HEK293 (cell line): Measurements from ENCODE around the gene SNCG.

Source experiments
- GFI1B ChIP-seq: fragments of 450-650 bp; formaldehyde crosslinking; IDR thresholded peaks from 2 replicates; pipeline ENCODE4 v1.5.1; 2016; ENCODE audit warnings: missing biosample characterization, missing genetic modification characterization
- GLI4 ChIP-seq: fragments of 450-650 bp; formaldehyde crosslinking; IDR thresholded peaks from 2 replicates; pipeline ENCODE4 v1.5.1; 2016; ENCODE audit warnings: missing biosample characterization, missing genetic modification characterization
- GLIS2 ChIP-seq: fragments of 450-650 bp; formaldehyde crosslinking; IDR thresholded peaks from 2 replicates; pipeline ENCODE4 v1.5.1; 2016; ENCODE audit warnings: missing biosample characterization, missing genetic modification characterization
- HOXA7 ChIP-seq: sonication (generic); formaldehyde crosslinking; IDR thresholded peaks from 2 replicates; pipeline ENCODE4 v1.8.1; 2022; ENCODE audit warnings: missing genetic modification reagents, borderline replicate concordance
- HOXC10 ChIP-seq: sonication (generic); formaldehyde crosslinking; IDR thresholded peaks from 2 replicates; pipeline ENCODE4 v1.8.1; 2023; ENCODE audit warnings: mild to moderate bottlenecking, missing genetic modification reagents
- KLF9 ChIP-seq: fragments of 450-650 bp; formaldehyde crosslinking; IDR thresholded peaks from 2 replicates; pipeline ENCODE4 v1.5.1; 2016; ENCODE audit warnings: missing biosample characterization, missing genetic modification characterization, low read depth
- SCRT1 ChIP-seq: fragments of 450-650 bp; formaldehyde crosslinking; IDR thresholded peaks from 2 replicates; pipeline ENCODE4 v1.5.1; 2016; ENCODE audit warnings: missing biosample characterization, missing genetic modification characterization, borderline replicate concordance
- SP2 ChIP-seq: fragments of 450-650 bp; formaldehyde crosslinking; IDR thresholded peaks from 2 replicates; pipeline ENCODE4 v1.5.1; 2016; ENCODE audit warnings: missing biosample characterization, missing genetic modification characterization
- ZBTB1 ChIP-seq: fragments of 450-650 bp; formaldehyde crosslinking; IDR thresholded peaks from 2 replicates; pipeline ENCODE4 v1.5.1; 2016; ENCODE audit warnings: missing biosample characterization, missing genetic modification characterization
- ZBTB17 ChIP-seq: fragments of 450-650 bp; formaldehyde crosslinking; IDR thresholded peaks from 2 replicates; pipeline ENCODE4 v1.5.1; 2016; ENCODE audit warnings: missing biosample characterization, missing genetic modification characterization
- ZBTB26 ChIP-seq: fragments of 450-650 bp; formaldehyde crosslinking; optimal IDR thresholded peaks from 2 replicates; pipeline ENCODE3; 2016; ENCODE audit warnings: missing biosample characterization, mild to moderate bottlenecking, missing genetic modification characterization
- ZFHX2 ChIP-seq: fragments of 450-650 bp; formaldehyde crosslinking; conservative IDR thresholded peaks from 2 replicates; pipeline ENCODE4 v1.5.1; 2016; ENCODE audit warnings: missing biosample characterization, missing genetic modification characterization
- ZNF175 ChIP-seq: fragments of 450-650 bp; formaldehyde crosslinking; IDR thresholded peaks from 2 replicates; pipeline ENCODE4 v1.5.1; 2016; ENCODE audit warnings: missing biosample characterization, missing genetic modification characterization
- ZNF18 ChIP-seq: fragments of 450-650 bp; formaldehyde crosslinking; IDR thresholded peaks from 2 replicates; pipeline ENCODE4 v1.5.1; 2016; ENCODE audit warnings: missing biosample characterization, missing genetic modification characterization
- ZNF19 ChIP-seq: fragments of 450-650 bp; formaldehyde crosslinking; IDR thresholded peaks from 2 replicates; pipeline ENCODE4; 2016; ENCODE audit warnings: missing biosample characterization, missing genetic modification characterization, low read depth
- ZNF214 ChIP-seq: fragments of 450-650 bp; formaldehyde crosslinking; IDR thresholded peaks from 2 replicates; pipeline ENCODE4 v1.5.1; 2017; ENCODE audit warnings: missing biosample characterization, mild to moderate bottlenecking, missing genetic modification characterization, borderline replicate concordance
- ZNF335 ChIP-seq: fragments of 450-650 bp; formaldehyde crosslinking; conservative IDR thresholded peaks from 2 replicates; pipeline ENCODE4 v1.5.1; 2016; ENCODE audit warnings: missing biosample characterization, missing genetic modification characterization
- ZNF416 ChIP-seq: fragments of 450-650 bp; formaldehyde crosslinking; IDR thresholded peaks from 2 replicates; pipeline ENCODE4 v1.5.1; 2016; ENCODE audit warnings: missing biosample characterization, missing genetic modification characterization
- ZNF426 ChIP-seq: fragments of 450-650 bp; formaldehyde crosslinking; IDR thresholded peaks from 2 replicates; pipeline ENCODE4 v1.5.1; 2017; ENCODE audit warnings: missing biosample characterization, missing genetic modification characterization, mild to moderate bottlenecking, inconsistent platforms, moderate library complexity
- ZNF521 ChIP-seq: fragments of 450-650 bp; formaldehyde crosslinking; IDR thresholded peaks from 2 replicates; pipeline ENCODE4 v1.5.1; 2017; ENCODE audit warnings: missing biosample characterization, mild to moderate bottlenecking, missing genetic modification characterization
- ZNF544 ChIP-seq: fragments of 450-650 bp; formaldehyde crosslinking; IDR thresholded peaks from 2 replicates; pipeline ENCODE4 v1.5.0; 2017; ENCODE audit warnings: missing biosample characterization, missing genetic modification characterization
- ZNF561 ChIP-seq: fragments of 450-650 bp; IDR thresholded peaks from 2 replicates; pipeline ENCODE4 v1.5.1; 2018; ENCODE audit warnings: missing biosample characterization, missing genetic modification characterization, borderline replicate concordance
- ZNF654 ChIP-seq: fragments of 450-650 bp; formaldehyde crosslinking; IDR thresholded peaks from 2 replicates; pipeline ENCODE4 v1.5.1; 2016; ENCODE audit warnings: low read depth, missing biosample characterization, missing genetic modification characterization
- ZNF660 ChIP-seq: fragments of 450-650 bp; IDR thresholded peaks from 2 replicates; pipeline ENCODE4 v1.5.1; 2018; ENCODE audit warnings: missing biosample characterization, mild to moderate bottlenecking, missing genetic modification characterization
- ZNF664 ChIP-seq: fragments of 450-650 bp; formaldehyde crosslinking; IDR thresholded peaks from 2 replicates; pipeline ENCODE4 v1.5.1; 2016; ENCODE audit warnings: missing biosample characterization, missing genetic modification characterization
- ZNF768 ChIP-seq: fragments of 450-650 bp; formaldehyde crosslinking; IDR thresholded peaks from 2 replicates; pipeline ENCODE4 v1.5.1; 2018; ENCODE audit warnings: missing biosample characterization, mild to moderate bottlenecking, missing genetic modification characterization
- TF ChIP-seq, protein P1 (sequence below): fragments of 450-650 bp; formaldehyde crosslinking; IDR thresholded peaks from 2 replicates; pipeline ENCODE4 v1.5.1; 2016; ENCODE audit warnings: missing biosample characterization, missing genetic modification characterization
- TF ChIP-seq, protein P2 (sequence below): fragments of 450-650 bp; formaldehyde crosslinking; IDR thresholded peaks from 2 replicates; pipeline ENCODE4 v1.5.1; 2017; ENCODE audit warnings: missing biosample characterization, mild to moderate bottlenecking, missing genetic modification characterization, moderate library complexity
- TF ChIP-seq, protein P3 (sequence below): fragments of 450-650 bp; formaldehyde crosslinking; IDR thresholded peaks from 2 replicates; pipeline ENCODE4 v1.5.1; 2016; ENCODE audit warnings: missing biosample characterization, missing genetic modification characterization
- TF ChIP-seq, protein P4 (sequence below): fragments of 450-650 bp; formaldehyde crosslinking; IDR thresholded peaks from 2 replicates; pipeline ENCODE4 v1.5.1; 2017; ENCODE audit warnings: missing biosample characterization, missing genetic modification characterization

Gene SNCG

DNA sequence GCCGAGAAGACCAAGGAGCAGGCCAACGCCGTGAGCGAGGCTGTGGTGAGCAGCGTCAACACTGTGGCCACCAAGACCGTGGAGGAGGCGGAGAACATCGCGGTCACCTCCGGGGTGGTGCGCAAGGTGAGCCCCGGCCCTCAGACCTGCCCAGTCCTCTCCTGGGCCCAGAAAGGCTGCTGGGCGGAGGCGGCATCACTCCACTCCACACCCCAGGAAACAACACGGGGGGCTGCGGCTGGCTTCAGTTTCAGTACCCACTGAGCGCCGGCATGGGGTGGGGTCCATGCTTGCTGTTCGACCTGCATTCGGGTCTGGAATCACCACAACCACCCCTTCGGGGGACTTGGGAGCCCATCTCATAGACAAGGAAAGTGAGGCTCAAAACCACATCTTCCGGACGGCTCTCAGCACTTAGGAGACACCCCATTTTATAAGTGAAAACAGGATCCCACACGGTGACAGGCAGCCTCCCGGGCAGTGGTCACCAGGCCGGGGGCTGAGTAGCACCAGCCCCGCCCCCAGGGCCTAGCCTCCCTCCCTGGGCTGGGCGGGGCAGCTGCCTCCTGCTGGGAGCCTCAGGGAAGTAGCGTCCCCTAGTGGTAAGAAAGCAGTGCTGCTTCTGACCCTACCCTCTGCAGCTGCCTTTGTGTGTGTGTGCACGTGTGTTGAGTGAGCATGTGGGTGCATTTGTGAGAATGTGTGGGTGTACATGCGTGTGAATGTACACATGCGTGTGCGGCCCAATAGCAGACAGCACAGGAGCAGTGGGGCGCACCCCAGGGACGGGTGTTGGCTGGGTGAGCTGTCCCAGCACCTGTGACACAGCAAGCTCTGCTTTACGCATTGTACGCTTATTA, 1.8 kb downstream of the SNCG start (continued):
- TF ChIP-seq ZBTB26 (tag by site-specific recombination) (no peak), HOXC10 (no peak), ZNF544 (tag by site-specific recombination) (no peak), ZNF660 (no peak), ZNF521 (tag by site-specific recombination) (no peak), ZNF18 (tag by site-specific recombination) (no peak), SP2 (tag by site-specific recombination) (peak; percentile 47), ZNF335 (no peak), ZNF654 (tag by site-specific recombination) (peak; percentile 79), SCRT1 (no peak), ZNF214 (no peak), ZNF664 (tag by site-specific recombination) (no peak), ZNF561 (no peak), ZBTB1 (tag by site-specific recombination) (no peak), ZNF416 (tag by site-specific recombination) (no peak), ZNF19 (tag by site-specific recombination) (no peak), ZNF768 (tag by site-specific recombination) (no peak), HOXA7 (CRISPR knock-in tag) (no peak), ZBTB17 (tag by site-specific recombination) (no peak), ZFHX2 (tag by site-specific recombination) (peak; percentile 67; the same call in 1 of the 2 replicates), ZNF175 (tag by site-specific recombination) (no peak), GLIS2 (tag by site-specific recombination) (no peak), GFI1B (no peak), ZNF426 (no peak), KLF9 (tag by site-specific recombination) (peak; percentile 90), GLI4 (no peak)
- TF ChIP-seq, protein P1, sequence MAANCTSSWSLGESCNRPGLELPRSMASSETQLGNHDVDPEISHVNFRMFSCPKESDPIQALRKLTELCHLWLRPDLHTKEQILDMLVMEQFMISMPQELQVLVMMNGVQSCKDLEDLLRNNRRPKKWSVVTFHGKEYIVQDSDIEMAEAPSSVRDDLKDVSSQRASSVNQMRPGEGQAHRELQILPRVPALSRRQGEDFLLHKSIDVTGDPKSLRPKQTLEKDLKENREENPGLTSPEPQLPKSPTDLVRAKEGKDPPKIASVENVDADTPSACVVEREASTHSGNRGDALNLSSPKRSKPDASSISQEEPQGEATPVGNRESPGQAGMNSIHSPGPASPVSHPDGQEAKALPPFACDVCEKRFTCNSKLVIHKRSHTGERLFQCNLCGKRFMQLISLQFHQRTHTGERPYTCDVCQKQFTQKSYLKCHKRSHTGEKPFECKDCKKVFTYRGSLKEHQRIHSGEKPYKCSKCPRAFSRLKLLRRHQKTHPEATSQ: no peak
- TF ChIP-seq, protein P2, sequence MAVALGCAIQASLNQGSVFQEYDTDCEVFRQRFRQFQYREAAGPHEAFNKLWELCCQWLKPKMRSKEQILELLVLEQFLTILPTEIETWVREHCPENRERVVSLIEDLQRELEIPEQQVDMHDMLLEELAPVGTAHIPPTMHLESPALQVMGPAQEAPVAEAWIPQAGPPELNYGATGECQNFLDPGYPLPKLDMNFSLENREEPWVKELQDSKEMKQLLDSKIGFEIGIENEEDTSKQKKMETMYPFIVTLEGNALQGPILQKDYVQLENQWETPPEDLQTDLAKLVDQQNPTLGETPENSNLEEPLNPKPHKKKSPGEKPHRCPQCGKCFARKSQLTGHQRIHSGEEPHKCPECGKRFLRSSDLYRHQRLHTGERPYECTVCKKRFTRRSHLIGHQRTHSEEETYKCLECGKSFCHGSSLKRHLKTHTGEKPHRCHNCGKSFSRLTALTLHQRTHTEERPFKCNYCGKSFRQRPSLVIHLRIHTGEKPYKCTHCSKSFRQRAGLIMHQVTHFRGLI (tag by site-specific recombination): no peak
- TF ChIP-seq, protein P3, sequence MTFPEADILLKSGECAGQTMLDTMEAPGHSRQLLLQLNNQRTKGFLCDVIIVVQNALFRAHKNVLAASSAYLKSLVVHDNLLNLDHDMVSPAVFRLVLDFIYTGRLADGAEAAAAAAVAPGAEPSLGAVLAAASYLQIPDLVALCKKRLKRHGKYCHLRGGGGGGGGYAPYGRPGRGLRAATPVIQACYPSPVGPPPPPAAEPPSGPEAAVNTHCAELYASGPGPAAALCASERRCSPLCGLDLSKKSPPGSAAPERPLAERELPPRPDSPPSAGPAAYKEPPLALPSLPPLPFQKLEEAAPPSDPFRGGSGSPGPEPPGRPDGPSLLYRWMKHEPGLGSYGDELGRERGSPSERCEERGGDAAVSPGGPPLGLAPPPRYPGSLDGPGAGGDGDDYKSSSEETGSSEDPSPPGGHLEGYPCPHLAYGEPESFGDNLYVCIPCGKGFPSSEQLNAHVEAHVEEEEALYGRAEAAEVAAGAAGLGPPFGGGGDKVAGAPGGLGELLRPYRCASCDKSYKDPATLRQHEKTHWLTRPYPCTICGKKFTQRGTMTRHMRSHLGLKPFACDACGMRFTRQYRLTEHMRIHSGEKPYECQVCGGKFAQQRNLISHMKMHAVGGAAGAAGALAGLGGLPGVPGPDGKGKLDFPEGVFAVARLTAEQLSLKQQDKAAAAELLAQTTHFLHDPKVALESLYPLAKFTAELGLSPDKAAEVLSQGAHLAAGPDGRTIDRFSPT (tag by site-specific recombination): no peak
- TF ChIP-seq, protein P4, sequence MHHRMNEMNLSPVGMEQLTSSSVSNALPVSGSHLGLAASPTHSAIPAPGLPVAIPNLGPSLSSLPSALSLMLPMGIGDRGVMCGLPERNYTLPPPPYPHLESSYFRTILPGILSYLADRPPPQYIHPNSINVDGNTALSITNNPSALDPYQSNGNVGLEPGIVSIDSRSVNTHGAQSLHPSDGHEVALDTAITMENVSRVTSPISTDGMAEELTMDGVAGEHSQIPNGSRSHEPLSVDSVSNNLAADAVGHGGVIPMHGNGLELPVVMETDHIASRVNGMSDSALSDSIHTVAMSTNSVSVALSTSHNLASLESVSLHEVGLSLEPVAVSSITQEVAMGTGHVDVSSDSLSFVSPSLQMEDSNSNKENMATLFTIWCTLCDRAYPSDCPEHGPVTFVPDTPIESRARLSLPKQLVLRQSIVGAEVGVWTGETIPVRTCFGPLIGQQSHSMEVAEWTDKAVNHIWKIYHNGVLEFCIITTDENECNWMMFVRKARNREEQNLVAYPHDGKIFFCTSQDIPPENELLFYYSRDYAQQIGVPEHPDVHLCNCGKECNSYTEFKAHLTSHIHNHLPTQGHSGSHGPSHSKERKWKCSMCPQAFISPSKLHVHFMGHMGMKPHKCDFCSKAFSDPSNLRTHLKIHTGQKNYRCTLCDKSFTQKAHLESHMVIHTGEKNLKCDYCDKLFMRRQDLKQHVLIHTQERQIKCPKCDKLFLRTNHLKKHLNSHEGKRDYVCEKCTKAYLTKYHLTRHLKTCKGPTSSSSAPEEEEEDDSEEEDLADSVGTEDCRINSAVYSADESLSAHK (tag by site-specific recombination): no peak
